ENCODE results near the gene RNF31.

The RNF31 gene

GRCh38 chr14:24187539-24187915 is 40.2 kb downstream of the RNF31 start:
- Histone ChIP-seq H3K4me1 (ENCODE audit: insufficient read depth, insufficient read length) (peaks cover 2% of the 10 kb centered on the region), H3K9me3 (ENCODE audit: insufficient read depth, low read length) (no peaks in the 10 kb centered on the region), H3K36me3 (ENCODE audit: insufficient read depth, insufficient read length, low read length) (peaks cover 76% of the 10 kb centered on the region), H3K4me3 (ENCODE audit: insufficient read length, low read depth) (peak overlapping the region; percentile 86), H3K27me3 (ENCODE audit: insufficient read depth, insufficient read length) (no peaks in the 10 kb centered on the region), H3K9ac (ENCODE audit: insufficient read length, low read depth) (peak overlapping the region; percentile 9)
- TF ChIP-seq YY1 (IDR thresholded peaks at IDR 0.05; ENCODE audit: insufficient read depth, insufficient read length): no peak
- DNase-seq (ENCODE audit: low read depth, low spot score): no peak

- Histone ChIP-seq H3K9ac (ENCODE audit: insufficient read length, low read depth) (peak within 1 kb of the TSS; percentile 91), H3K9me3 (ENCODE audit: insufficient read depth, low read length) (no peaks in the 10 kb centered on the region), H3K4me1 (ENCODE audit: insufficient read depth, insufficient read length) (peaks cover 2% of the 10 kb centered on the region), H3K36me3 (ENCODE audit: insufficient read depth, insufficient read length, low read length) (peaks cover 74% of the 10 kb centered on the region), H3K4me3 (ENCODE audit: insufficient read length, low read depth) (peak within 1 kb of the TSS; percentile 86), H3K27me3 (ENCODE audit: insufficient read depth, insufficient read length) (no peaks in the 10 kb centered on the region)
- TF ChIP-seq ZNF274 (IDR thresholded peaks at IDR 0.05; ENCODE audit: low read depth, low read length) (no peak), SUZ12 (IDR thresholded peaks at IDR 0.05; ENCODE audit: extremely low read depth, insufficient read depth, insufficient read length) (no peak), YY1 (IDR thresholded peaks at IDR 0.05; ENCODE audit: insufficient read depth, insufficient read length) (peak; percentile 39)
- peak; percentile 92 for DNase-seq (ENCODE audit: low read depth, low spot score)
Measured at GRCh38 chr14:24188251-24189058, 41.2 kb downstream of the RNF31 start, which contains the start of gene IPO4. Gene IPO4 (minus strand): TSS chr14:24188816. CDS start chr14:24188787, 29 bp downstream.

GRCh38 chr14:24189059-24189375 is 41.7 kb downstream of the RNF31 start:
- peak overlapping the region; percentile 86 for H3K4me3 ChIP-seq (ENCODE audit: insufficient read length, low read depth)
- peaks cover 71% of the 10 kb centered on the region for H3K36me3 ChIP-seq (ENCODE audit: insufficient read depth, insufficient read length, low read length)
- peaks cover 2% of the 10 kb centered on the region for H3K4me1 ChIP-seq (ENCODE audit: insufficient read depth, insufficient read length)
- no peaks in the 10 kb centered on the region for H3K9me3 ChIP-seq (ENCODE audit: insufficient read depth, low read length)
- TF ChIP-seq SUZ12 (IDR thresholded peaks at IDR 0.05; ENCODE audit: extremely low read depth, insufficient read depth, insufficient read length): no peak
- TF ChIP-seq ZNF274 (IDR thresholded peaks at IDR 0.05; ENCODE audit: low read depth, low read length): no peak
- no peak for TF ChIP-seq YY1 (IDR thresholded peaks at IDR 0.05; ENCODE audit: insufficient read depth, insufficient read length)
- no peak for DNase-seq (ENCODE audit: low read depth, low spot score)
- H3K27me3 ChIP-seq (ENCODE audit: insufficient read depth, insufficient read length): no peaks in the 10 kb centered on the region
- H3K9ac ChIP-seq (ENCODE audit: insufficient read length, low read depth): peak overlapping the region; percentile 44

- peaks cover 2% of the 10 kb centered on the region for H3K4me1 ChIP-seq (ENCODE audit: insufficient read depth, insufficient read length)
- no peak overlapping the region for H3K4me3 ChIP-seq (ENCODE audit: insufficient read length, low read depth)
- no peaks in the 10 kb centered on the region for H3K9me3 ChIP-seq (ENCODE audit: insufficient read depth, low read length)
- no peaks in the 10 kb centered on the region for H3K27me3 ChIP-seq (ENCODE audit: insufficient read depth, insufficient read length)
- DNase-seq (ENCODE audit: low read depth, low spot score): no peak
- peaks cover 71% of the 10 kb centered on the region for H3K36me3 ChIP-seq (ENCODE audit: insufficient read depth, insufficient read length, low read length)
- peak overlapping the region; percentile 44 for H3K9ac ChIP-seq (ENCODE audit: insufficient read length, low read depth)
- TF ChIP-seq YY1 (IDR thresholded peaks at IDR 0.05; ENCODE audit: insufficient read depth, insufficient read length) (no peak), ZNF274 (IDR thresholded peaks at IDR 0.05; ENCODE audit: low read depth, low read length) (no peak), SUZ12 (IDR thresholded peaks at IDR 0.05; ENCODE audit: extremely low read depth, insufficient read depth, insufficient read length) (no peak)
Measured at GRCh38 chr14:24189460-24189859, 42.2 kb downstream of the RNF31 start.

- no peak for DNase-seq (ENCODE audit: low read depth, low spot score)
- H3K4me1 ChIP-seq (ENCODE audit: insufficient read depth, insufficient read length): peaks cover 2% of the 10 kb centered on the region
- peaks cover 62% of the 10 kb centered on the region for H3K36me3 ChIP-seq (ENCODE audit: insufficient read depth, insufficient read length, low read length)
- TF ChIP-seq YY1 (IDR thresholded peaks at IDR 0.05; ENCODE audit: insufficient read depth, insufficient read length): no peak
- TF ChIP-seq ZNF274 (IDR thresholded peaks at IDR 0.05; ENCODE audit: low read depth, low read length): no peak
- no peak for TF ChIP-seq SUZ12 (IDR thresholded peaks at IDR 0.05; ENCODE audit: extremely low read depth, insufficient read depth, insufficient read length)
- no peaks in the 10 kb centered on the region for H3K27me3 ChIP-seq (ENCODE audit: insufficient read depth, insufficient read length)
- H3K9ac ChIP-seq (ENCODE audit: insufficient read length, low read depth): no peak overlapping the region
- H3K4me3 ChIP-seq (ENCODE audit: insufficient read length, low read depth): no peak overlapping the region
- no peaks in the 10 kb centered on the region for H3K9me3 ChIP-seq (ENCODE audit: insufficient read depth, low read length)
Measured at GRCh38 chr14:24190416-24190815, 43.1 kb downstream of the RNF31 start.

- H3K4me1 ChIP-seq (ENCODE audit: insufficient read depth, insufficient read length): peaks cover 2% of the 10 kb centered on the region
- H3K9me3 ChIP-seq (ENCODE audit: insufficient read depth, low read length): no peaks in the 10 kb centered on the region
- TF ChIP-seq SUZ12 (IDR thresholded peaks at IDR 0.05; ENCODE audit: extremely low read depth, insufficient read depth, insufficient read length): no peak
- TF ChIP-seq YY1 (IDR thresholded peaks at IDR 0.05; ENCODE audit: insufficient read depth, insufficient read length): no peak
- TF ChIP-seq ZNF274 (IDR thresholded peaks at IDR 0.05; ENCODE audit: low read depth, low read length): no peak
- no peak overlapping the region for H3K4me3 ChIP-seq (ENCODE audit: insufficient read length, low read depth)
- no peaks in the 10 kb centered on the region for H3K27me3 ChIP-seq (ENCODE audit: insufficient read depth, insufficient read length)
- peaks cover 37% of the 10 kb centered on the region for H3K36me3 ChIP-seq (ENCODE audit: insufficient read depth, insufficient read length, low read length)
- H3K9ac ChIP-seq (ENCODE audit: insufficient read length, low read depth): no peak overlapping the region
- DNase-seq (ENCODE audit: low read depth, low spot score): no peak
Measured at GRCh38 chr14:24192933-24193332, 45.6 kb downstream of the RNF31 start.

- Histone ChIP-seq H3K4me3 (ENCODE audit: insufficient read length, low read depth) (peak overlapping the region; percentile 72), H3K9me3 (ENCODE audit: insufficient read depth, low read length) (peaks cover 7% of the 10 kb centered on the region; the same call in 1 of the 2 replicates), H3K4me1 (ENCODE audit: insufficient read depth, insufficient read length) (peaks cover 2% of the 10 kb centered on the region), H3K36me3 (ENCODE audit: insufficient read depth, insufficient read length, low read length) (peaks cover 43% of the 10 kb centered on the region), H3K27me3 (ENCODE audit: insufficient read depth, insufficient read length) (no peaks in the 10 kb centered on the region), H3K9ac (ENCODE audit: insufficient read length, low read depth) (peak overlapping the region; percentile 75)
- no peak for DNase-seq (ENCODE audit: low read depth, low spot score)
- no peak for TF ChIP-seq ZNF274 (IDR thresholded peaks at IDR 0.05; ENCODE audit: low read depth, low read length)
- no peak for TF ChIP-seq SUZ12 (IDR thresholded peaks at IDR 0.05; ENCODE audit: extremely low read depth, insufficient read depth, insufficient read length)
- TF ChIP-seq YY1 (IDR thresholded peaks at IDR 0.05; ENCODE audit: insufficient read depth, insufficient read length): no peak
Measured at GRCh38 chr14:24194186-24194872, 47.0 kb downstream of the RNF31 start.

Data from NT2/D1 (cell line).